ENCODE data around the gene SF3B6. TPM values are rescaled to one million over a fixed set of nuclear protein-coding genes. Genes with fewer than 3 reads are reported as not detected.
"Not testable (repeated sequence)": the region's sequence is repeated elsewhere in the genome, so short reads cannot be mapped to it uniquely, and the experiment has no call there.

Gene SF3B6
- total RNA-seq, 2 experiments from 2014 or later: 59.8 to 62.6 TPM

- H3K36me3 ChIP-seq (ENCODE audit: insufficient read depth, low read length): no peaks in the 10 kb centered on the region
- ChIA-PET POLR2A (no interaction called here), CTCF (no interaction called here)
- no peaks in the 10 kb centered on the region for H3K27me3 Mint-ChIP-seq
- no peak overlapping the region for H3K27ac ChIP-seq (ENCODE audit: low read depth in 1 of 2, low read length in 2 of 2)
- no peaks in the 10 kb centered on the region for H3K4me1 Mint-ChIP-seq (ENCODE audit: low read depth)
- H3K27me3 ChIP-seq (ENCODE audit: control insufficient read depth in 1 of 2, insufficient read depth in 2 of 2, low read length in 2 of 2): no peaks in the 10 kb centered on the region
- H3K4me1 ChIP-seq (ENCODE audit: insufficient read depth, low read length): no peaks in the 10 kb centered on the region
- no peak for TF ChIP-seq CTCF (IDR thresholded peaks at IDR 0.05)
- peaks cover 10% of the 10 kb centered on the region for H3K9me3 Mint-ChIP-seq
- peaks cover 0 to 9% of the 10 kb centered on the region in 2 experiments for H3K9me3 ChIP-seq (ENCODE audit: control insufficient read depth in 1 of 2, insufficient read depth in 1 of 2, low read length in 2 of 2)
- peaks cover 19% of the 10 kb centered on the region for H3K36me3 Mint-ChIP-seq (ENCODE audit: low read depth)
- H3K4me3 Mint-ChIP-seq: no peak overlapping the region
- ATAC-seq (ENCODE audit: poor library complexity) (no peak), DNase-seq (no peak)
- H3K4me3 ChIP-seq (ENCODE audit: low read length): no peak overlapping the region
- intact Hi-C loops (cut with DNase I, micrococcal nuclease): no loop called here
- H3K27ac Mint-ChIP-seq: no peak overlapping the region
Measured at GRCh38 chr2:24111407-24111901, 35.3 kb upstream of the SF3B6 start.

GRCh38 chr2:24110660-24111303 lies 34.7 kb upstream of the SF3B6 start:
- no peak for TF ChIP-seq CTCF (IDR thresholded peaks at IDR 0.05)
- Mint-ChIP-seq H3K4me1 (ENCODE audit: low read depth) (no peaks in the 10 kb centered on the region), H3K9me3 (peaks cover 13% of the 10 kb centered on the region), H3K27me3 (no peaks in the 10 kb centered on the region), H3K4me3 (no peak overlapping the region), H3K36me3 (ENCODE audit: low read depth) (peaks cover 20% of the 10 kb centered on the region), H3K27ac (no peak overlapping the region)
- no peak for ATAC-seq (ENCODE audit: poor library complexity)
- ChIA-PET POLR2A (interaction anchor here (0.6 kb wide), 1 partner anchor 332 kb away, joined by 5 read pairs; no protein-coding TSS in a partner anchor), CTCF (no interaction called here)
- no peaks in the 10 kb centered on the region for H3K4me1 ChIP-seq (ENCODE audit: insufficient read depth, low read length)
- H3K9me3 ChIP-seq (ENCODE audit: control insufficient read depth in 1 of 2, insufficient read depth in 1 of 2, low read length in 2 of 2): peaks cover 0 to 9% of the 10 kb centered on the region in 2 experiments
- H3K4me3 ChIP-seq (ENCODE audit: low read length): no peak overlapping the region
- no peak overlapping the region for H3K27ac ChIP-seq (ENCODE audit: low read depth in 1 of 2, low read length in 2 of 2)
- DNase-seq: no peak
- intact Hi-C loops (cut with DNase I, micrococcal nuclease): no loop called here
- H3K36me3 ChIP-seq (ENCODE audit: insufficient read depth, low read length): no peaks in the 10 kb centered on the region
- H3K27me3 ChIP-seq (ENCODE audit: control insufficient read depth in 1 of 2, insufficient read depth in 2 of 2, low read length in 2 of 2): no peaks in the 10 kb centered on the region

DNA sequence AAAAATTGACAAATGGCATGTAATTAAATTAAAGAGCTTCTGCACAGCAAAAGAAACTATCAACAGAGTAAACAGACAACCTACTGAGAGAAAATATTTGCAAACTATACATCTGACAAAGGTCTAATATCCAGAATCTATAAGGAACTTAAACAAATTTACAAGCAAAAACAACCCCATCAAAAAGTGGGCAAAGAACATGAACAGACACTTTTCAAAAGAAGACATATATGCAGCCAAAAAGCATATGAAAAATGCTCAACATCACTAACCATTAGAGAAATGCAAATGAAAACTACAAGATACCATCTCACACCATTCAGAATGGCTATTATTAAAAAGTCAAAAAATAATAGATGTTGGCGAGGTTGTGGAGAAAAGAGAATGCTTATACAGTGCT lies 33.3 kb upstream of the SF3B6 start:
- ATAC-seq (ENCODE audit: poor library complexity); H3K36me3 ChIP-seq (ENCODE audit: insufficient read depth, low read length); DNase-seq; CTCF ChIA-PET; H3K27me3 Mint-ChIP-seq; H3K4me1 ChIP-seq (ENCODE audit: insufficient read depth, low read length); POLR2A ChIA-PET; H3K27me3 ChIP-seq (ENCODE audit: control insufficient read depth in 1 of 2, insufficient read depth in 2 of 2, low read length in 2 of 2); H3K4me3 Mint-ChIP-seq; H3K27ac Mint-ChIP-seq; H3K4me1 Mint-ChIP-seq (ENCODE audit: low read depth); H3K4me3 ChIP-seq (ENCODE audit: low read length); intact Hi-C loops (cut with DNase I, micrococcal nuclease); H3K27ac ChIP-seq (ENCODE audit: low read depth in 1 of 2, low read length in 2 of 2): not testable (repeated sequence)
- peaks cover 13% of the 10 kb centered on the region for H3K9me3 Mint-ChIP-seq
- H3K36me3 Mint-ChIP-seq (ENCODE audit: low read depth): peaks cover 20% of the 10 kb centered on the region
- H3K9me3 ChIP-seq (ENCODE audit: control insufficient read depth in 1 of 2, insufficient read depth in 1 of 2, low read length in 2 of 2): peaks cover 0 to 16% of the 10 kb centered on the region in 2 experiments

- DNase-seq (no peak), ATAC-seq (ENCODE audit: poor library complexity) (no peak)
- peaks cover 13% of the 10 kb centered on the region for H3K9me3 Mint-ChIP-seq
- Histone ChIP-seq H3K27me3 (ENCODE audit: control insufficient read depth in 1 of 2, insufficient read depth in 2 of 2, low read length in 2 of 2) (no peaks in the 10 kb centered on the region), H3K9me3 (ENCODE audit: control insufficient read depth in 1 of 2, insufficient read depth in 1 of 2, low read length in 2 of 2) (peaks cover 0 to 18% of the 10 kb centered on the region in 2 experiments), H3K36me3 (ENCODE audit: insufficient read depth, low read length) (peaks cover 5% of the 10 kb centered on the region), H3K4me1 (ENCODE audit: insufficient read depth, low read length) (no peaks in the 10 kb centered on the region), H3K27ac (ENCODE audit: low read depth in 1 of 2, low read length in 2 of 2) (no peak overlapping the region), H3K4me3 (ENCODE audit: low read length) (no peak overlapping the region)
- no peaks in the 10 kb centered on the region for H3K27me3 Mint-ChIP-seq
- TF ChIP-seq CTCF (IDR thresholded peaks at IDR 0.05): no peak
- CTCF ChIA-PET: no interaction called here
- no peak overlapping the region for H3K27ac Mint-ChIP-seq
- intact Hi-C loops (cut with DNase I, micrococcal nuclease): no loop called here
- POLR2A ChIA-PET: no interaction called here
- peaks cover 36% of the 10 kb centered on the region for H3K36me3 Mint-ChIP-seq (ENCODE audit: low read depth)
- H3K4me3 Mint-ChIP-seq: no peak overlapping the region
- no peaks in the 10 kb centered on the region for H3K4me1 Mint-ChIP-seq (ENCODE audit: low read depth)
Measured at GRCh38 chr2:24107336-24107735, 31.2 kb upstream of the SF3B6 start.
